ENCODE data around the gene FDX2.

FDX2 gene

GRCh38 chr19:10321874-10322835 is 6.3 kb upstream of the FDX2 start:
- H3K4me3 ChIP-seq (ENCODE audit: low read length), result no peak overlapping the region
- TF ChIP-seq CTCF (conservative IDR thresholded peaks at IDR 0.05; ENCODE audit: low read length), result no peak
- no peak for DNase-seq (ENCODE audit: low read depth)

- DNase-seq (ENCODE audit: low read depth), result no peak
- TF ChIP-seq CTCF (conservative IDR thresholded peaks at IDR 0.05; ENCODE audit: low read length), result no peak
- no peak overlapping the region for H3K4me3 ChIP-seq (ENCODE audit: low read length)
Measured at GRCh38 chr19:10321417-10321797, 5.6 kb upstream of the FDX2 start.

GRCh38 chr19:10320602-10321416 is 5.0 kb upstream of the FDX2 start:
- no peak for TF ChIP-seq CTCF (conservative IDR thresholded peaks at IDR 0.05; ENCODE audit: low read length)
- no peak overlapping the region for H3K4me3 ChIP-seq (ENCODE audit: low read length)
- no peak for DNase-seq (ENCODE audit: low read depth)

GRCh38 chr19:10318807-10319682 is 3.2 kb upstream of the FDX2 start:
- no peak for TF ChIP-seq CTCF (conservative IDR thresholded peaks at IDR 0.05; ENCODE audit: low read length)
- no peak for DNase-seq (ENCODE audit: low read depth)
- H3K4me3 ChIP-seq (ENCODE audit: low read length), result no peak overlapping the region

GRCh38 chr19:10317857-10318462 is 2.1 kb upstream of the FDX2 start:
- no peak for DNase-seq (ENCODE audit: low read depth)
- TF ChIP-seq CTCF (conservative IDR thresholded peaks at IDR 0.05; ENCODE audit: low read length), result no peak
- H3K4me3 ChIP-seq (ENCODE audit: low read length), result no peak overlapping the region

GRCh38 chr19:10317045-10317856 is 1.4 kb upstream of the FDX2 start:
- TF ChIP-seq CTCF (conservative IDR thresholded peaks at IDR 0.05; ENCODE audit: low read length), result no peak
- H3K4me3 ChIP-seq (ENCODE audit: low read length), result no peak overlapping the region
- no peak for DNase-seq (ENCODE audit: low read depth)

Measured in AG10803 (cell line).